Progenitor cell of endocrine pancreas (in vitro differentiated cells): Measurements from ENCODE around the gene LYPD6. TPM values are rescaled to one million over a fixed set of nuclear protein-coding genes. Genes with fewer than 3 reads are reported as not detected.
"Not testable (repeated sequence)": the region's sequence is repeated elsewhere in the genome, so short reads cannot be mapped to it uniquely, and the experiment has no call there.

Experiments used
- DNase-seq: peaks from one replicate; pipeline ENCODE4 v3.0.0; 2021; ENCODE audit warnings: low spot score; ENCODE audit not compliant: unreplicated experiment
- H3K27ac Mint-ChIP-seq: 2 replicates; pipeline ENCODE4 v1.8.0; 2021; ENCODE audit warnings: mild to moderate bottlenecking, moderate library complexity, mixed read lengths
- H3K27me3 Mint-ChIP-seq: 2 replicates; pipeline ENCODE4 v1.8.0; 2021; ENCODE audit warnings: mixed read lengths
- H3K36me3 Mint-ChIP-seq: 2 replicates; pipeline ENCODE4 v1.8.0; 2022; ENCODE audit warnings: mixed read lengths; ENCODE audit not compliant: insufficient read depth
- H3K4me1 Mint-ChIP-seq: 2 replicates; pipeline ENCODE4 v1.8.0; 2021; ENCODE audit warnings: low read depth, mixed read lengths
- H3K4me3 Mint-ChIP-seq: 2 replicates; pipeline ENCODE4 v1.8.0; 2021; ENCODE audit warnings: low read depth, mild to moderate bottlenecking, moderate library complexity, mixed read lengths
- H3K9me3 Mint-ChIP-seq: 2 replicates; pipeline ENCODE4 v1.8.0; 2021; ENCODE audit warnings: low read depth, mixed read lengths
- total RNA-seq: library from RNA; stranded (reverse); gene quantifications from 2 replicates; pipeline ENCODE4 v1.2.1, GENCODE V29; 2021
- TF ChIP-seq, protein P1 (sequence below): fragments of 200-600 bp; sonication (generic); IDR thresholded peaks from one replicate; pipeline ENCODE4 v1.5.0; 2021; ENCODE audit warnings: antibody characterized with exemption, mild to moderate bottlenecking; ENCODE audit not compliant: unreplicated experiment

The LYPD6 gene
- total RNA-seq, 1 donor from 2014 or later, result 30.1 TPM

DNA sequence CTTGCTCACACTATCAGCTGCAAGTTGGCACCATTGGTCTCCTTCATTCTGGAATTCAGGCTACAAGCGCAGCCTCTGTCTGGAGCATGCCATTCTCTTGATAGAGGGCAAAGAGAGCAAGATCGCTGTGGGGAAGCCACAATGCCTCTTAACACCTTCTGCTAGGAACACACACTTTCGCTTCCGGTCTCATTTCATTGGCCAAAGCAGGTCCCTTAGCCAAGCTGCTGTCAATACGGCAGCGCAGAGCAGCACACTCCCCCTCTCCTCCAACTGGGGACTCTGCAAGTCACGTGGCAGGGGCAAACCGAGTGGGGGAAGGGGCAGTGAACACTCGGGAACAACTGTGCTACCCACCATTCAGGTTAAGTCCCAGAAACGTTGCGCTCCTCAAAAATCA, 159.1 kb downstream of the LYPD6 start:
- no peak for DNase-seq
- Mint-ChIP-seq H3K36me3 (peaks cover 4% of the 10 kb centered on the region), H3K4me1 (peaks cover 24% of the 10 kb centered on the region), H3K27ac (no peak overlapping the region), H3K9me3 (peaks cover 5% of the 10 kb centered on the region), H3K27me3 (no peaks in the 10 kb centered on the region), H3K4me3 (no peak overlapping the region)
- TF ChIP-seq, protein P1, sequence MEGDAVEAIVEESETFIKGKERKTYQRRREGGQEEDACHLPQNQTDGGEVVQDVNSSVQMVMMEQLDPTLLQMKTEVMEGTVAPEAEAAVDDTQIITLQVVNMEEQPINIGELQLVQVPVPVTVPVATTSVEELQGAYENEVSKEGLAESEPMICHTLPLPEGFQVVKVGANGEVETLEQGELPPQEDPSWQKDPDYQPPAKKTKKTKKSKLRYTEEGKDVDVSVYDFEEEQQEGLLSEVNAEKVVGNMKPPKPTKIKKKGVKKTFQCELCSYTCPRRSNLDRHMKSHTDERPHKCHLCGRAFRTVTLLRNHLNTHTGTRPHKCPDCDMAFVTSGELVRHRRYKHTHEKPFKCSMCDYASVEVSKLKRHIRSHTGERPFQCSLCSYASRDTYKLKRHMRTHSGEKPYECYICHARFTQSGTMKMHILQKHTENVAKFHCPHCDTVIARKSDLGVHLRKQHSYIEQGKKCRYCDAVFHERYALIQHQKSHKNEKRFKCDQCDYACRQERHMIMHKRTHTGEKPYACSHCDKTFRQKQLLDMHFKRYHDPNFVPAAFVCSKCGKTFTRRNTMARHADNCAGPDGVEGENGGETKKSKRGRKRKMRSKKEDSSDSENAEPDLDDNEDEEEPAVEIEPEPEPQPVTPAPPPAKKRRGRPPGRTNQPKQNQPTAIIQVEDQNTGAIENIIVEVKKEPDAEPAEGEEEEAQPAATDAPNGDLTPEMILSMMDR, result no peak

DNA sequence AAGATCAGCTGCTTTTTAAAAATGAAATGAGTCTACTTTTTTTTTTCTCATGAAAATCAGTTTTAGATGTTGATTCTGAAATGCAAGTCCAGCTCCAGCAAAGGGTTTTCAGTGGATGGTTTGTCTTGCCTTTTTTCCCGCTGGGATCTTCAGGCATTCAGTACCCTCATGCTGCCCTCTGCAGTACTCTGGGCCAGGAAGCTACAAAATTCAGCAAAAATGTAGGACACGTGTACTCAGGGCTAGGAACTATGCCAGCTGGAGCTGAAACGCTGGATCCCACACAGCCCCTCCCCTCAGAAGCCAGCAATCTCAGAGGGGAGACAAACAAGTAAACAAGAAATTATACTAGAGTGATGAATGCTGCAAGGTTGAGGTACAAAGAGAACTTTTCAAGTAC, 159.9 kb downstream of the LYPD6 start:
- H3K36me3 Mint-ChIP-seq, result peaks cover 4% of the 10 kb centered on the region
- TF ChIP-seq, protein P1, result no peak
- peaks cover 5% of the 10 kb centered on the region for H3K9me3 Mint-ChIP-seq
- no peak overlapping the region for H3K27ac Mint-ChIP-seq
- H3K4me3 Mint-ChIP-seq, result no peak overlapping the region
- H3K4me1 Mint-ChIP-seq, result peaks cover 22% of the 10 kb centered on the region
- DNase-seq, result no peak
- H3K27me3 Mint-ChIP-seq, result no peaks in the 10 kb centered on the region

DNA sequence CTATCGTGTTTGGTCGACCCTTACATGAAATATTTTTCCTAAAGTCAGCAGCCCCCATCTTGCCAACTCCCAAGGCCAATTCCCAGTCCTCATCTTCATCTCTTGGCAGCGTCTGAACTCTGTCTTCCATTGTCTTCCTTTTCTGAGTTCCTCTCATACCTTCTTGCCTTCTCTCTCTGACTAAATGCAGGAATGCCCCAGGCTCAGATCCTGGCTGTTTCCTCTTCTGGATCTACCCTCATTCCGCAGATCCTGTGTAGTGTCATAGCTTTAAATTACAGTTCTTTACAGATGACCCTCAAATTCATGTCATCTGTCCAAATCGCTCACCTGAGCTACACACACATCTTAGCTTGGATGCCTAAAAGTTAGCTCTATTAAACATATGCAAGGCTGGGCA, 162.5 kb downstream of the LYPD6 start:
- Mint-ChIP-seq H3K27me3 (no peaks in the 10 kb centered on the region), H3K4me1 (peaks cover 16% of the 10 kb centered on the region), H3K27ac (no peak overlapping the region), H3K4me3 (no peak overlapping the region), H3K9me3 (peaks cover 10% of the 10 kb centered on the region), H3K36me3 (peaks cover 4% of the 10 kb centered on the region)
- no peak for DNase-seq
- TF ChIP-seq, protein P1, result no peak

DNA sequence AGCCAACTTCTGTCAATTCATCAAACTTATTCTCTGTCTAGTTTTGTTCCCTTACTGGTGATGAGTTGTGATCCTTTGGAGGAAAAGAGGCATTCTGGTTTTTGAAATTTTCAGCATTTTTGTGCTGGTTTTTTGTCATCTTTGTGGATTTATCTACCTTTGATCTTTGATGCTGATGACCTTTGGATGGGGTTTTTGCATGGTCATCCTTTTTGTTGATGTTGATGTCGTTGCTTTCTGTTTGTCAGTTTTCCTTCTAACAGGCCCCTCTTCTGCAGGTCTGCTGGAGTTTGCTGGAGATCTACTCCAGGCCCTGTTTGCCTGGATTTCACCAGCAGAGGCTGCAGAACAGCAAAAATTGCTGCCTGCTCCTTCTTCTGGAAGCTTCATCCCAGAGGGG, 168.8 kb downstream of the LYPD6 start:
- H3K27ac Mint-ChIP-seq, H3K36me3 Mint-ChIP-seq, H3K4me3 Mint-ChIP-seq, H3K27me3 Mint-ChIP-seq, H3K4me1 Mint-ChIP-seq, DNase-seq: not testable (repeated sequence)
- peaks cover 25% of the 10 kb centered on the region for H3K9me3 Mint-ChIP-seq

DNA sequence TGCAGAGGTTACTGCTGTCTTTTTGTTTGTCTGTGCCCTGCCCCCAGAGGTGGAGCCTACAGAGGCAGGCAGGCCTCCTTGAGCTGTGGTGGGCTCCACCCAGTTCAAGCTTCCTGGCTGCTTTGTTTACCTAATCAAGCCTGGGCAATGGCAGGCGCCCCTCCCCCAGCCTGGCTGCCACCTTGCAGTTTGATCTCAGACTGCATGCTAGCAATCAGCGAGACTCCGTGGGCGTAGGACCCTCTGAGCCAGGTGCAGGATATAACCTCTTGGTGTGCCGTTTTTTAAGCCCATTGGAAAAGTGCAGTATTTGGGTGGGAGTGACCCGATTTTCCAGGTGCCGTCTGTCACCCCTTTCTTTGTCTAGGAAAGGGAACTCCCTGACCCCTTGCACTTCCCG, 176.4 kb downstream of the LYPD6 start:
- H3K4me1 Mint-ChIP-seq, DNase-seq, H3K27ac Mint-ChIP-seq, H3K4me3 Mint-ChIP-seq, H3K36me3 Mint-ChIP-seq, H3K27me3 Mint-ChIP-seq: not testable (repeated sequence)
- H3K9me3 Mint-ChIP-seq, result peaks cover 10% of the 10 kb centered on the region

DNA sequence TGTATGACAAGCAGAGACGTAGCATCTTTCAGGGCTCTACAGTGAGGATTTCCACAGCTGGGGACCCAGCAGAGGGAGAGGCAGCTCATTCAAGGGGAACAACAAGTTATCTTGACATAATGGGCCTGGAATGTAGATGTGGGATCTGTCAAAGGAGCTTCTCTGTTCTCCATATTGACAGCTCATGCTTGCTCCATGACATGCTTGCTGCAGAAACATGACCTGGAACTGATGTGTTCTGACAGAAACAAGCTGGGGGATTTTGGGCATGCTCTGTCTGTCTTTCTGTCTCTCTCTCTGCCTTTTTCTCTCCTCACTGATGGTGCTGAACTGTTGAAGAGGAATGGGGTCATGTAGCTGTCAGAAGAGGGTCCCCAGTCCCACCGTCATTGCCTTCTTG, 177.6 kb downstream of the LYPD6 start:
- peaks cover 2% of the 10 kb centered on the region for H3K4me1 Mint-ChIP-seq
- no peak overlapping the region for H3K4me3 Mint-ChIP-seq
- TF ChIP-seq, protein P1, result no peak
- H3K9me3 Mint-ChIP-seq, result peaks cover 4% of the 10 kb centered on the region
- peaks cover 4% of the 10 kb centered on the region for H3K36me3 Mint-ChIP-seq
- H3K27me3 Mint-ChIP-seq, result no peaks in the 10 kb centered on the region
- no peak overlapping the region for H3K27ac Mint-ChIP-seq
- no peak for DNase-seq
